GM21576 (cell line): ENCODE results near the gene TJP1.

Experiments
- ATAC-seq: cut with Tn5 transposase; IDR thresholded peaks from one replicate; pipeline ENCODE4 v1.9.1; 2021; ENCODE audit warnings: mild to moderate bottlenecking, moderate library complexity; ENCODE audit not compliant: unreplicated experiment

Gene TJP1

DNA sequence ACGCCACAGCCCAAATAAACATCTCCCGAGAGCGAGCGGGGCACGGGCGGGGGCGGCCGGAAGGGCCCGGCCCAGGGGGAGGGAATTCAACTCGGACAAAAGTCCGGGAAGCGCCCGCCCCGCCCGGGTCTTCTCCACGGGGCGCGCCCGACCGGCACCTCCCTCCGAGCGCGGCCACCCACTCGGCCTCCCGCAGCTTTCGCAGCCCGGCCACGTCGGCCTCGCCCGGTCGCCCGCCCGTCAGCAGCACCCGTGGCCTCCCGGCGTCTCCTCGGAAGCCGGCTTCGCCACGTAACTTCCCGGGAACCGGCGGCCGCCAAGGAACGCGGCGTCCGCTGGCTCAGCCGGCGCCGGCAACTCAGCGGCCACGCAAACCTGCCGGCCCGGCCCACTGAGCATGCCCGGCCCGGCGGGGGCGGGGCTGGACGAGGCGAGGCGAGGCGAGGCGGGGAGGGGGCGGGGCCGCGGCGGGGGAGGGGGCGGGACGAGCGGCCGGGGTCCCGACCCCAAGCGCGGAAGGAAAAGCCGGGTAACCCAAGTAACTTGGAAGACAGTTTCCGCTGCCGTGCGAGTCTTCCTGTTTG lies at the start of gene TJP1:
Gene TJP1, minus strand, starts transcription at position 369 of the 584 bp plus-strand sequence. CDS start 440 bp downstream, outside the sequence.
- ATAC-seq, result no peak

DNA sequence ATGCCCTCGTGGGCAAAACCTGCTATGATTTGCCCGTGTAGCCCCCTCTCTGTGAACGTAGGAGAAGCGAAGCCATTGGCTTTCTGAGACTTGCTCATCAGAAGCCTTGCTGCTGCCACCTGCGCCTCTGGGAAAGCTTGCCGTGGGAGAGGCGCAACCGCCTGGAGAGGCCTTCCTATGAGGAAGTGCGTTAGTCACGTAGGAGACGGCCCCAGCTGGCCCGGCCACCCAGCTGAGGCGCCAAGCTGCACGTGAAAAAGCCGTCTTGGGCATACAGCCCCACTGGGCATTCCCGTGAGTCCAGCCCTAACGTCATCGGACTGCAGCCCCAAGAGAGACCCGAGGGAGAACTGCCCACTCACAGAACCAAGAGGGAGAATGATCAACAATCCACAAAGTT lies 49.1 kb upstream of the TJP1 start:
- ATAC-seq, result no peak

DNA sequence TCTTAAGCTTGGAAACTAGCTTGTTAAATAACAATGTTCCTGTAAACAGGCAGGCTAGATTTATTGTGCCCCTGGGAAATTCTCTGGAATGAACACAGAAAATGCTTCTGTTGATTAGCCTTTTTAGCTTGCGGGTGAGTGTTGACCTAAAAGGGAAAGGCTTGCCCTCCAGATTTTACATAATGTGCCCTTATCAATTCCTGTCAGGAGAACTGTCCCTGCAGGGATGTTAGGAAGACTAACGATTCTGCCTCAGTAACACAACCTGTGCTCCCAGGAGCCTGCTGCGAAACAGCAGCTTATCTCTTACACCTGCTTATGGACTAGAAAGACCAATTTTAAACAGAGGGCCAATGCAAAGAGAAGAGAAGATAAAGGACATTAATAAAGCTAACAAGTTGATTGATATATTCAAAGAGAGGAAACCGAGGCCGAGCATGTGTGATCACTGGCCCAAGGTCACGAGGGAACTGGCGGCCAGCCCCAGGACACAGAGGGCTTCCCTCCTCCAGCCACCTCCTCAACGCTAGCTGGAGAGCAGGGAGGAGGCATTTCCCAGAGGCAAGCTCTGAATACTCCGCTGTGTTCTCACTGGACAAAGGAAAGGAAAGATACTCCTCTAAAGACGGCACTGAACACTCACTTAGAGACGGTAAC lies 48.4 kb upstream of the TJP1 start:
- no peak for ATAC-seq

GRCh38 chr15:29867241-29868000 lies 45.2 kb upstream of the TJP1 start:
- no peak for ATAC-seq

DNA sequence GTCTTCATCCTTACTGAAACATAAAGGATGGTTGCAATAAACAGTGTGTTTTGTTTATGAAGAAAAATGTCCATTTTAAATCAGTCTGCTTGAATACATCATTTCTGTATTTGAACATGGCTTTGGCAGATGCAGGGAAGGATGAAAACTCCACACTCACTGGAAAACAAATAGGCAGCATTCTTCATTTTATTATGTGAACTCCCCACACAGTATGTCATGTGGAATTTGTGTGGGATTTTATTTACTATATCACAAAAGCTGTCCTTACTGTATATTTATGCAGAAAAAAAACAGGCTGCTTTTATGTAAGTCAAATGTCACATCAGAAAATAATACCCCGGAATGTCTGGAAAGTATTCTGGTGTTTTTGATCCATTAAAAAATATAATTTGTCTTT lies 44.1 kb upstream of the TJP1 start:
- ATAC-seq, result no peak

DNA sequence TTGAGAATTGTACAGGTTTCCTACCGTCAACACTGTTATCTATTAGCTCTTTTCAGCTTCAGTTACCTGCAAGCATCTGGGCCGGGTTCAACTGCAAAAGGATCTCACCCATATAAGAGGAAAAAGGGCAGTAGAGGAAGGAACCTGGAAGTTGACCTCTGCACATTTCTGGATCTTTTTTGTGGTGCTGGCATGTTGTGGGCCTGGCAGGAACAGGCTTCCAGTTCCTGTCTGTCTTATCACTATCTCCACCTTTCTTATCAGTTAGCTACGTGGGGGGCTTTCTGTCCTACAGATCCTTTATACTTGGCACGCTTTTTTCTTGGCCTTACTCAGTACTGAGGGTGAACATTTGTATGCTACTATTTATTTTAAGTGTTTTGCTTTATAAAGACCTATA lies 42.2 kb upstream of the TJP1 start:
- ATAC-seq, result no peak

- no peak for ATAC-seq
These were observed 41.2 kb upstream of the TJP1 start for GRCh38 chr15:29863438-29863837.

GRCh38 chr15:29862271-29862670 lies 40.0 kb upstream of the TJP1 start:
- ATAC-seq, result no peak

DNA sequence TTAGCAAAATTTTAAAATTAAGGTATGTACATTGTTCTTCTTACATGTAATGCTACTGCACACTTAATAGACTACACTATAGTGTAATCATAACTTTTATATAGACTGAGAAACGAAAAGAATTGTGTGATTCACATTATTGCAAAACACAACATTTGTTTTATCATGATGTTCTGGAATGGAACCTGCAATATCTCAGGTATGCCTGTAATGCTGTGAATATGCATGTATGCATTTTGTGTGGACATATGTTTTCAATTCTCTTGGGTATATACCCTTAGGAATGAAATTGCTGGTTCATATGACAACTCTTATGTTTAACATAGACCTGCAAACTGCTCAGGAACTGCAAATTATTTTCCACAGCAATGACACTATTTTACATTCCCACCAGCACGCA lies 38.6 kb upstream of the TJP1 start:
- ATAC-seq, result no peak

- ATAC-seq, result no peak
These were observed 37.9 kb upstream of the TJP1 start for GRCh38 chr15:29859973-29860715.

GRCh38 chr15:29859293-29859692 lies 37.0 kb upstream of the TJP1 start:
- no peak for ATAC-seq

DNA sequence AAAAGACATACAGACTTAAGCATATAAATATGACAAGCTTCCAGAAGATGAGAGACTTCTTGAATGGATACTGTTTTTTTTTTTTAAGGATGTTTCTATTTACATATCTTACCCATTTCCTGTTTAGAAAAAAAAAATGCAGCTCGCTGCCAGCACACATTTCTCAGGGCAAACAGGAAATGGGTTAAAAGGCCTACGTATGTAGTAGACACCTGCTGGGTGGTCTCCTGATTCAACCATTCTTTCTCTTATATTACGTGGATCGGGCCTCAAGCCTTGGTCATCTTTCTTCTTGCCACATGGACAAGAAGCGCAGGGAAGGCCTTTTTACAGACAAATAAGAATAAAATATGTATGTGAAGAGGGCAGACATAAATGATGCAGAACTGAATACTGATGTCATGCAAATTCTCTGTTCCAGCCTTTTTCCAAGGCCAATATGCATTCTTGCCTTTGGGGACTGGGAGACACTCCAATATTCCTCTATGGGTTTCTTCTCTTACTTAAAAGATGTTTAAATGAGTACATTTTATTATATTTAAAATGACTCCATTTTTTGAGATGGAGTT lies 35.0 kb upstream of the TJP1 start:
- ATAC-seq, result no peak

DNA sequence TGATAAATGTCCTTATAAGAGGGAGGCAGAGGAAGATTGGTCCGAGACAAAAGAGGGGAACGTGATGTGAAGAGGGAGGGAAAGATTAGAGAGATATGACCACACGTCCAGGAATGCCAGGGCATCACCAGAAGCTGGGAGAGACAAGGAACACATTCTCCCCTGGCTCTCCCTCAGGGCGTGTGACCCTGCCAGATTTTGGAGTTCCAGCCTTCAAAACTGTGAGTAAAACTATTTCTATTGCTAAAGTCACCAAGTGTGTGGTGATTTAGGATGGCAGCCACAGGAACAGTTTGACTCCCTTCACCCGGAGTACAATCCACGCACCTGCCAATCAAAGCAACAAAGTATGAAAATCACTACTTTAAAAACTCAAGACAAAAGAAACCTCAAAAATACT lies 32.1 kb upstream of the TJP1 start:
- ATAC-seq, result no peak

DNA sequence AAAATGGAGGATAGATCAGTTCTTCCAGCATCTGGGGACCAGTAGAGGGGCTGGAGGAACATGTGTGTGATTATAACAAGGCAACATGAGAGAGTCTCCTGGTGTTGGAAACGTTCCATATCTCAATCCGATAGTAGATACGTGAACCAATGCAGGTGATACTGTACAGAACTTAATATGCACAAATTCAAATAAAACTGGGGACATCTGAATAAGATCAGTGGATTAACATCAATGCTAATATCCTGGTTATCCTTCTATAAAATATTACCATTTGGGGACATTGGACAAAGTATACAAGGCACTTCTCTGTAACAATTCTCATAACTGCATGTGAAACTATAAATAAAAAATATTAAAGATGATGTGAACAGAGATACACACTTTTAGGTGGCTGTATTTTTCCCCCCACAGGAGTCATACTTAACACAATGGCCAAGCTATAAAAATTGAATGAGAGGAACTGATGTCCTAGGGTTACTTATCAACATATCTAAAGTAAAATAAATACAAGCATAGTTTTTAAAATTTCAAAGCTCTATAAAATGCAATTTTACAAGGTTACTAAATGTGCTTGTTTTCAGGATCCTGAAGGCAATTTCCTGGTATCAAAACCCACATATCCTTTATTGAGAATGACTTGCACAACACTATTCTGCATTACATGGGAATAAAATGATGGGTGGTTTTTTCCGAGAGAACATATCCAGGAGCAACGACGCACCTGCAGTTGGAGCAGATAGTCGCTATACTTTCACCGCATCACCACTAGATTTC lies 31.1 kb upstream of the TJP1 start:
- ATAC-seq, result no peak

GRCh38 chr15:29852201-29852600 lies 29.9 kb upstream of the TJP1 start:
- ATAC-seq, result no peak

DNA sequence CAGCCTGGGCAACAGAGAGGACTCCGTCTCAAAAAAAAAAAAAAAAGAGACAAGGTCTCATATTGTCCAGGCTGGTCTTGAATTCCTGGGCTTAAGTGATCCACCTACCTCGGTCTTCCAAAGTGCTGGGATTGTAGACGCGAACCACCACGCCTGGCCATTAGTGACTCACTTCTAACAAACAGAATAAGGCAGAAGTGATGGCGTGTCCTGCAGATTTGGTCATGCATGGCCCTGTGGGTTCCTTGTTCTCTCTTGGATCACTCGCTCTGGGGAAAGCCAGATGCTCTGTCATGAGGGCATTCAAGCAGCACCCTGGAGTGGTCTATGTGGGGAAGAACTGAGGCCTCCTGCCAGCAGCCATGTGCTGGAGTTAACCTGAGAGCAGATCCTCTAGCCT lies 27.4 kb upstream of the TJP1 start:
- no peak for ATAC-seq

DNA sequence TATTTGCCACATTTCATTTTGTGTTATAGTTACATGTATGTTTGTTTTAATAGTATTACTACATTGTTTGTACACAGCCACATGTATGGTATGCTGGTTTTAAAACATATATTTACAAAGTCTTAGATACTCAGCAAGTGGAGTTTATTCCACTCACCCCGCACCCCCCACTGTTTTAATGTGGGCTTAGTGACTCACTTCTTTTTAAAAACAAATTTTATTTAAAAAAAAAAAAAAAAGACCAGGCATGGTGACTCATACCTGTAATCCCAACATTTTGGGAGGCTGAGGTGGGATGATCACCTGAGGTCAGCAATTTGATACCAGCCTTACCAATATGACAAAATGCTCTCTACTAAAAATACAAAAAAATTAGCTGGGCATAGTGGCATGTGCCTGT lies 26.9 kb upstream of the TJP1 start:
- no peak for ATAC-seq

DNA sequence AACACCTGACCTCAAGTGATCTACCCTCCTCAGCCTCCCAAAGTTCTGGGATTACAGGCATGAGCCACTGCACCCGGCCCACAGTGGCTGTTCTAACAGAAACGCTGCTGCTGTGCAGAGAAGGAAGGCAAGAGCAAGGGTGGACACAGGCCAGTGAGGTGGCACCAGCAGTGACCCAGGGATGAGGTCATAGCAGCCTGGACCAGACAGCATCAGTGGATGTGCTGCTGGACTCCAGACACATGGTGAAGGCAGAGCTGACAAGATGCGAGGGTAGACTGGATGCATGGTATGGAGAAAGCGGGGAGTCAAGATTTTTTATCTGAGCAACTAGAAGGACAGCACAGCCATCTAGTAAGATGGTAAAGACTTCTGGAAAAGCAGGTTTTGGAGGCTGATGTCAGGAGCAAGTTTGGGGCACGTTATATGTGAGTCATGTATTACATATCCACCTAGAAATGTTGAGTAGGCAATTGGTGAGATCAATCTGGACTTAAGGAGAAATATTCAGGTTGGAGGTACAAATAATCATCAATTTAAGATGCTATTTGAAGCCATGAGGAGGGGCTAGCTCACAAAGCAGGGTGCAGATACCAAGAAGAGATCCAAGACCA lies 22.1 kb upstream of the TJP1 start:
- no peak for ATAC-seq

DNA sequence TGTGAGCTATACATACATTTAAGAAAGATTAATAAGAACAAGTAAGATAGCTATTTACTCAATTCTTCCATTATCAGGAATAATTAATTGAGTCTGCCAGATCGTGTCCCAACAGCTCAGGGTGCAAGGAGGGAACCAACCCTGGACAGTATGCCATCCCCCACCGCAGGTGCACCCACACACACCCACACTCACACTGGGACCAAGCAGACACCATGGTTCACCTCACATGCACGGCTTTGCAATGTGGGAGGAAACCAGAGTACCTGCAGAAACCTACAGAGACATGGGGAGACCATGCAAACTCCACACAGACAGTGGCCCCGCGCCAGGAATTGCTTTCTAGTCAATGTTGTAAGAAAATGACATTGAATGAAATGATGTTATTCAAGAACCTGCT lies 20.0 kb upstream of the TJP1 start:
- no peak for ATAC-seq

DNA sequence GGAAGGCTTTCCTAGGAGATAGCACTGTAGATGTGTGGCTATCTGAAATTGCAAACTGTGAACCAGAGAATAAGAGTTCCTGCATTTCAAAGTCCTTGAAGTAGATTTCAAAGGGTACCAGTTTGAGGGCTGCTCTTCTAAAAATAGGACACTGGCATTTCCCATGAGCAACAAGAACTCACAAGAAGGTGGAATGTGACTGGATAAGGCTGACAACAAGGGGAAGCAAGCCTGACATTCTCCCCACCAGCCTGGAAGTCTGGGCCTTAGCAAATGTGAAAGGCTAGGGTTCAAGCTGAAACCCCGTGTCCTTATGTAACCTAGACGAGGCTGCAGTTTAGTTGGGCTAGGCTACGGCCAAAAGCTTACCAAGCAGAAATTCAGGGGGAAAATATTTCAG lies 18.7 kb upstream of the TJP1 start:
- ATAC-seq, result no peak
